ENCODE results near the gene SMIM41. TPM values are rescaled to one million over a fixed set of nuclear protein-coding genes. Genes with fewer than 3 reads are reported as not detected.

The SMIM41 gene
- total RNA-seq, 6 experiments from 2014 or later: not detected

GRCh38 chr12:52035926-52036325, 43.6 kb upstream of the SMIM41 start:
- peak overlapping the region; percentile 68 for H3K27ac Mint-ChIP-seq
- H3K27me3 Mint-ChIP-seq (ENCODE audit: insufficient read depth): peaks cover 9% of the 10 kb centered on the region
- no peak for TF ChIP-seq CTCF (IDR thresholded peaks at IDR 0.05)
- DNase-seq: no peak
- peak overlapping the region; percentile 59 for H3K4me3 Mint-ChIP-seq
- H3K9me3 Mint-ChIP-seq: no peaks in the 10 kb centered on the region
- H3K4me1 Mint-ChIP-seq (ENCODE audit: low read depth): peaks cover 38% of the 10 kb centered on the region
- H3K36me3 Mint-ChIP-seq (ENCODE audit: low read depth): no peaks in the 10 kb centered on the region

- no peak for TF ChIP-seq CTCF (IDR thresholded peaks at IDR 0.05)
- H3K36me3 Mint-ChIP-seq (ENCODE audit: low read depth): no peaks in the 10 kb centered on the region
- peak overlapping the region; percentile 59; the same call in 1 of the 2 replicates for H3K4me3 Mint-ChIP-seq
- DNase-seq: peak; percentile 70
- peaks cover 9% of the 10 kb centered on the region for H3K27me3 Mint-ChIP-seq (ENCODE audit: insufficient read depth)
- H3K9me3 Mint-ChIP-seq: no peaks in the 10 kb centered on the region
- no peak overlapping the region; the same call in 1 of the 2 replicates for H3K27ac Mint-ChIP-seq
- peaks cover 45% of the 10 kb centered on the region for H3K4me1 Mint-ChIP-seq (ENCODE audit: low read depth)
Observed at GRCh38 chr12:52036587-52037171, 42.8 kb upstream of the SMIM41 start.

- peak overlapping the region; percentile 87 for H3K27ac Mint-ChIP-seq
- peak; percentile 54 for TF ChIP-seq CTCF (IDR thresholded peaks at IDR 0.05)
- H3K9me3 Mint-ChIP-seq: no peaks in the 10 kb centered on the region
- H3K36me3 Mint-ChIP-seq (ENCODE audit: low read depth): no peaks in the 10 kb centered on the region
- H3K4me3 Mint-ChIP-seq: peak overlapping the region; percentile 92
- DNase-seq: no peak
- peaks cover 46% of the 10 kb centered on the region for H3K4me1 Mint-ChIP-seq (ENCODE audit: low read depth)
- H3K27me3 Mint-ChIP-seq (ENCODE audit: insufficient read depth): peaks cover 9% of the 10 kb centered on the region
Observed at GRCh38 chr12:52037248-52037861, 42.1 kb upstream of the SMIM41 start.

DNA sequence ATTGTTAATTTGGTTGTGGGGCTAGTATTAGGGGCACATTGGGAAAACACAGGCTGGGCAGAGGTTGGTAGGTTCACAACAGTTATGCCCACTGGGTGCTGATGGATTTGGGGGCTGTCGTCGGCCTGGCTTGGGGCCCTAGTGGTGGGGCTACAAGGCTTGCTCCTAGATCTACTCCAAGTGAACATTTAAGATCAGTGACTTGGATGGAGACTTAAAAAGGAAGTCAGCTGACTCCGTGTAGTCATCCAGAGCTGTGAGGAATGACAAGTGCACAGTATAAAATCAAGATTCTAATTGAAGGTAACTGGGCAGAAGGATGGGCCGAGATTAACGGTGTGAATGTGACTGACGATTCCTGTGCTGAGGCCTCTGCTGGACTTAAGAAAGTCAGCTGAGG, 41.1 kb upstream of the SMIM41 start:
- Mint-ChIP-seq H3K9me3 (no peaks in the 10 kb centered on the region), H3K4me3 (peak overlapping the region; percentile 92), H3K36me3 (ENCODE audit: low read depth) (no peaks in the 10 kb centered on the region), H3K4me1 (ENCODE audit: low read depth) (peaks cover 38% of the 10 kb centered on the region), H3K27me3 (ENCODE audit: insufficient read depth) (peaks cover 9% of the 10 kb centered on the region), H3K27ac (peak overlapping the region; percentile 92)
- no peak for DNase-seq
- no peak for TF ChIP-seq CTCF (IDR thresholded peaks at IDR 0.05)

- no peaks in the 10 kb centered on the region for H3K36me3 Mint-ChIP-seq (ENCODE audit: low read depth)
- H3K4me3 Mint-ChIP-seq: no peak overlapping the region
- peaks cover 6% of the 10 kb centered on the region for H3K27me3 Mint-ChIP-seq (ENCODE audit: insufficient read depth)
- no peak for TF ChIP-seq CTCF (IDR thresholded peaks at IDR 0.05)
- H3K27ac Mint-ChIP-seq: no peak overlapping the region; the same call in 1 of the 2 replicates
- H3K9me3 Mint-ChIP-seq: no peaks in the 10 kb centered on the region
- peaks cover 52% of the 10 kb centered on the region for H3K4me1 Mint-ChIP-seq (ENCODE audit: low read depth)
- no peak for DNase-seq
Observed at GRCh38 chr12:52041035-52041434, 38.5 kb upstream of the SMIM41 start.

All from HFFc6 (cell line).